ENCODE measurements around the gene ZNF236. TPM values are rescaled to one million over a fixed set of nuclear protein-coding genes. Genes with fewer than 3 reads are reported as not detected.

ZNF236 gene
- total and polyA plus RNA-seq, 2 experiments from 2014 or later, result 5.8 to 13.1 TPM

DNA sequence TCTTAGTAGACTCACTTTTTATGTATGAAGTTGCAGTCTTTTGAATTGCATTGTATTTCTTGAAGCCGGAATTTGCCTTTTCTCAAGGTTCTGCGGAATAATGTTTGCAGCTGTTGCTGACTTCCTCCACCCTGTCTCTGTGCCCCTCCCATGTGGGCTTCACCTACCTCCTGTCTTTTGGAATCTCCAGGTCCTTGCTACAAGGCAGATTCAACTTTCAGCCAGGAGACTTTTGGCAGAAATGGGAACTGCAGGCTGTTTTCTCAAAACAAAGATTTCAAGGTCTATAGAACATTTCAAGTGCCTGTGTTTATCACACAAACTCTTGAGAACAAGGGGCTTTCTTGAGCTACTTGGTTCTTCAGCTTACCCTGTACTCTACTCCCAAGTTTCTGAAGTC is 25.6 kb downstream of the ZNF236 start:
- Histone ChIP-seq H3K27ac (no peak overlapping the region), H3K9me3 (ENCODE audit: low read depth) (no peaks in the 10 kb centered on the region), H3K36me3 (no peaks in the 10 kb centered on the region), H3K27me3 (no peaks in the 10 kb centered on the region), H3K4me1 (ENCODE audit: low read depth) (peaks cover 5% of the 10 kb centered on the region), H3K4me3 (no peak overlapping the region)
- TF ChIP-seq, protein P1, sequence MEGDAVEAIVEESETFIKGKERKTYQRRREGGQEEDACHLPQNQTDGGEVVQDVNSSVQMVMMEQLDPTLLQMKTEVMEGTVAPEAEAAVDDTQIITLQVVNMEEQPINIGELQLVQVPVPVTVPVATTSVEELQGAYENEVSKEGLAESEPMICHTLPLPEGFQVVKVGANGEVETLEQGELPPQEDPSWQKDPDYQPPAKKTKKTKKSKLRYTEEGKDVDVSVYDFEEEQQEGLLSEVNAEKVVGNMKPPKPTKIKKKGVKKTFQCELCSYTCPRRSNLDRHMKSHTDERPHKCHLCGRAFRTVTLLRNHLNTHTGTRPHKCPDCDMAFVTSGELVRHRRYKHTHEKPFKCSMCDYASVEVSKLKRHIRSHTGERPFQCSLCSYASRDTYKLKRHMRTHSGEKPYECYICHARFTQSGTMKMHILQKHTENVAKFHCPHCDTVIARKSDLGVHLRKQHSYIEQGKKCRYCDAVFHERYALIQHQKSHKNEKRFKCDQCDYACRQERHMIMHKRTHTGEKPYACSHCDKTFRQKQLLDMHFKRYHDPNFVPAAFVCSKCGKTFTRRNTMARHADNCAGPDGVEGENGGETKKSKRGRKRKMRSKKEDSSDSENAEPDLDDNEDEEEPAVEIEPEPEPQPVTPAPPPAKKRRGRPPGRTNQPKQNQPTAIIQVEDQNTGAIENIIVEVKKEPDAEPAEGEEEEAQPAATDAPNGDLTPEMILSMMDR (IDR thresholded peaks at IDR 0.05; ENCODE audit: low read depth, low read length), result no peak
- no peak for DNase-seq (ENCODE audit: low read depth in 1 of 2, low spot score in 1 of 2)

DNA sequence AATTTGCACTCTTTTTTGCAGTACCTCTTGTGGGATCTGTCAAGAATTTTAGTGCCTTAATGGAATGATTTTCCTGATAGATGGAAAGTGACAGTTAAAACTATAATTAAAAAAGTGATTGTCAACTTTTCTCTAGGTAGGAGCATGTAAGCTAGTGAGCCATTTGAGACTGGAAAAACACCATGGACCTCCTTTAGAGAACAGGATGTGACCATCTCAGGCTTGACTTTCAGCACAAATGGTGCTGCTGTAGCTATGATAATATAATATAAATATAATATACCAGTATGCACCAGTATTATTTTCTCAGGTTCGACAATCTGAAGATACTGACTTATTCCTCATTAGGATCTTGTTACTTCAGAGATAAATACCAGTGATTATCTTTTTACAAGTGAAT is 27.8 kb downstream of the ZNF236 start:
- Histone ChIP-seq H3K27me3 (no peaks in the 10 kb centered on the region), H3K4me1 (ENCODE audit: low read depth) (no peaks in the 10 kb centered on the region), H3K36me3 (no peaks in the 10 kb centered on the region), H3K4me3 (no peak overlapping the region), H3K27ac (no peak overlapping the region), H3K9me3 (ENCODE audit: low read depth) (no peaks in the 10 kb centered on the region)
- TF ChIP-seq, protein P1 (IDR thresholded peaks at IDR 0.05; ENCODE audit: low read depth, low read length), result no peak
- DNase-seq (ENCODE audit: low read depth in 1 of 2, low spot score in 1 of 2), result no peak

DNA sequence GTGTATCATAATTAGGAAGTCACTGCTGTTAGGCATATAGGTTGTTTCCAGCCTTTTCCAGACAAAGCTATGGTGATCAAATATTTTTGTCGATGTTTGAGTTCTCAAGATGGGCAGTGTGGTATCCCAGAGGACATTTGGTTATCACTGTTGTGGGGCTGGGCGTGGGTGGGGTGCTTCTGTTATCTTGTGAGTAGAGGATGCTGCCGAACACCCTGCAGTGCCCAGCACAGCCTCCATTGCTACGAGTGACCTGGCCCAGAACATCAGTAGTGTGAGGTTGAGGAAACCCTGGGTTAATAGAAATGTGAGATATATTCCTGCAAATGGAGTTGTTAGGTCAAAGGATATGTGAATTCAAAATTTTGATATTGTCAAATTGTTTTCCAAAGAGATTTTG is 33.2 kb downstream of the ZNF236 start:
- no peaks in the 10 kb centered on the region for H3K4me1 ChIP-seq (ENCODE audit: low read depth)
- H3K4me3 ChIP-seq, result no peak overlapping the region
- H3K9me3 ChIP-seq (ENCODE audit: low read depth), result no peaks in the 10 kb centered on the region

DNA sequence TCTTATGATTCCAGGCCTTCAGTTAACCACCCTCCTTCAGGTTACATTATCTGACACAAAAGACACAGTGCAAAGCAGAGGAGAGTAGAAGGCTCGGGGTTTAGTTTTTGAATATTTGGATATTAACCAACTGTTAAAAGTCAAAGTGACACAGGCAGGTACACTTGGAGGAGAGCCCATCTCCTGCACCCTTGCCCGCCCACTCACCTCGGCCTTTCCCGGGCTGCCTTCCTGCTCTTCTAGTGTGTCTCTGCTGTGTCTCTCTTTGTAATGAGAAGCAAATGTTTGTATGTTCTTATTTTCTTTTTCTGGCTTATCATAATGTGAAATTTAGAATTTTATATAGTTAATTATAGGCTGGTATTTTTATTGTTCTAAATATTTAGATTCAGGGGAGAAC is 35.1 kb downstream of the ZNF236 start:
- H3K27me3 ChIP-seq, result no peaks in the 10 kb centered on the region
- TF ChIP-seq, protein P1 (IDR thresholded peaks at IDR 0.05; ENCODE audit: low read depth, low read length), result no peak
- DNase-seq (ENCODE audit: low read depth in 1 of 2, low spot score in 1 of 2), result no peak
- H3K27ac ChIP-seq, result no peak overlapping the region
- H3K4me3 ChIP-seq, result no peak overlapping the region
- H3K4me1 ChIP-seq (ENCODE audit: low read depth), result no peaks in the 10 kb centered on the region
- H3K9me3 ChIP-seq (ENCODE audit: low read depth), result no peaks in the 10 kb centered on the region
- H3K36me3 ChIP-seq, result no peaks in the 10 kb centered on the region

More for the DNA sequence above, 33.2 kb downstream of the ZNF236 start:
- Histone ChIP-seq H3K27ac (no peak overlapping the region), H3K36me3 (no peaks in the 10 kb centered on the region), H3K27me3 (no peaks in the 10 kb centered on the region)
- TF ChIP-seq, protein P1 (IDR thresholded peaks at IDR 0.05; ENCODE audit: low read depth, low read length), result no peak
- DNase-seq (ENCODE audit: low read depth in 1 of 2, low spot score in 1 of 2), result no peak

DNA sequence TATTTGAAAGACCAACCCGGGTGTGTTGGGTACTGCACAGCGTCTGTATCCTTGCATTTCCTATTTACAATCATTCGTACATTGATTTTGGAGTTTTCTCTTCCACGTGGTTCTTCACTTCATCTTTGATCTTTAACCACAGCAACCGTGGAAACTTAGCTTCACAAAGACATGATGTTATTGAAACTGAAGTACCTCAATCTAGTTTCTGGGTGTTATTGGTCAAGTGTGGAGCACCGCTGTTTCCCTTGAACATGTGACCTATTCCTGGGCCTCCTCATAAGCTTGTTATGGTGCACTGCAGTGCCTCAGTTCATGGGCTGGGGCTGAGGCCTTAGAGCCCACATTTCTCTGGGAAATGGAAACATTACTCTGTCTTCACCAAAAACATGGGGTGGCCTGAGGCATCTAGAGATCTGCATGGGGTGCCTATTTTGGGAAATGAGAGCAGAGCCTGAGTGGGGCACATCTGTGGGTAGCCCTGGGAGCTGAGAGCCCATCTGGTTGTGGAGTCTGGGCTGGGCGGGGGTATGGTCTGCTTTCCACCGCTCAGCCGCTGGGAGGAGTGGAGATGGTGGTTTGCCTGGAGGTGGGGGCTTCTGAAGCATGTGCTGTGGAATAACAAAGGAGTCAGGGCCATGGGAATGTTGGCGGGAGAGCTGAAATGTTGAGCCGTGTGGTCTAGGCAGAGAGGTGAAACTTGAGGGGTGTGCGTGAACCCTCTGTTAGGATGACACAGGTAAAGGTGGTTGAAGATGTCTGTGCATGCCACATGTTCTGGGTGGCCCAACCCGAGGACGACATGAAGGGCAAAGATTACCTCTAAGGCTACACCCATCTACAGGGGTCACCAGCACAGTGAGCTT is 37.4 kb downstream of the ZNF236 start:
- no peaks in the 10 kb centered on the region for H3K36me3 ChIP-seq
- no peak overlapping the region for H3K4me3 ChIP-seq
- no peak overlapping the region for H3K27ac ChIP-seq
- TF ChIP-seq, protein P1 (IDR thresholded peaks at IDR 0.05; ENCODE audit: low read depth, low read length), result no peak
- H3K9me3 ChIP-seq (ENCODE audit: low read depth), result no peaks in the 10 kb centered on the region
- no peaks in the 10 kb centered on the region for H3K4me1 ChIP-seq (ENCODE audit: low read depth)
- DNase-seq (ENCODE audit: low read depth in 1 of 2, low spot score in 1 of 2), result no peak
- H3K27me3 ChIP-seq, result no peaks in the 10 kb centered on the region

Data from cardiac muscle cell (in vitro differentiated cells and primary cell).